Activated CD4-positive, alpha-beta T cell treated with anti-CD3 and anti-CD28 coated beads, Interleukin-2, amount 10 ng/mL, durations not matched to agents 7 days and 5 days (primary cell): Measurements from ENCODE around the gene TRAPPC8. TPM values are rescaled to one million over a fixed set of nuclear protein-coding genes. Genes with fewer than 3 reads are reported as not detected.
"Not testable (repeated sequence)": the region's sequence is repeated elsewhere in the genome, so short reads cannot be mapped to it uniquely, and the experiment has no call there.

Experiments used
- CTCF ChIA-PET: fragments of 350-600 bp; sonication (Branson Sonifier 250); formaldehyde crosslinking; loops from one replicate; lab custom pipeline; 2021; ENCODE audit warnings: antibody characterized with exemption; lab: Charles Lee
- POLR2A ChIA-PET: fragments of 350-600 bp; sonication (Branson Sonifier 250); formaldehyde crosslinking; loops from one replicate; lab custom pipeline; 2021; ENCODE audit warnings: antibody characterized with exemption; lab: Charles Lee
- DNase-seq: peaks from one replicate; pipeline ENCODE4 v3.0.0-alpha.2; 2020
- H3K27ac Mint-ChIP-seq: one replicate; pipeline ENCODE4 v1.8.0; 2021; ENCODE audit warnings: mild to moderate bottlenecking, moderate library complexity, mixed read lengths
- H3K27me3 Mint-ChIP-seq: one replicate; pipeline ENCODE4 v1.8.0; 2021; ENCODE audit warnings: mixed read lengths
- H3K36me3 Mint-ChIP-seq: one replicate; pipeline ENCODE4 v1.8.0; 2021; ENCODE audit warnings: low read depth, mixed read lengths
- H3K4me1 Mint-ChIP-seq: one replicate; pipeline ENCODE4 v1.8.0; 2021; ENCODE audit warnings: mixed read lengths
- H3K4me3 Mint-ChIP-seq: one replicate; pipeline ENCODE4 v1.8.0; 2021; ENCODE audit warnings: mild to moderate bottlenecking, moderate library complexity, mixed read lengths
- H3K9me3 Mint-ChIP-seq: one replicate; pipeline ENCODE4 v1.8.0; 2021; ENCODE audit warnings: mixed read lengths
- total RNA-seq, 2 experiments: library from RNA; stranded (reverse); gene quantifications; one replicate each; pipeline ENCODE4 v1.2.3, GENCODE V29; 2021

The TRAPPC8 gene
- total RNA-seq, 2 experiments from 2014 or later: 38.7 to 45.9 TPM

GRCh38 chr18:31826673-31827325 is 116.1 kb downstream of the TRAPPC8 start:
- H3K27me3 Mint-ChIP-seq, H3K4me3 Mint-ChIP-seq, H3K27ac Mint-ChIP-seq, POLR2A ChIA-PET, CTCF ChIA-PET, H3K9me3 Mint-ChIP-seq, DNase-seq, H3K4me1 Mint-ChIP-seq: not testable (repeated sequence)
- H3K36me3 Mint-ChIP-seq: peaks cover 27% of the 10 kb centered on the region

- CTCF ChIA-PET: no interaction called here
- POLR2A ChIA-PET: no interaction called here
These were observed 117.2 kb downstream of the TRAPPC8 start for GRCh38 chr18:31825772-31826171.

DNA sequence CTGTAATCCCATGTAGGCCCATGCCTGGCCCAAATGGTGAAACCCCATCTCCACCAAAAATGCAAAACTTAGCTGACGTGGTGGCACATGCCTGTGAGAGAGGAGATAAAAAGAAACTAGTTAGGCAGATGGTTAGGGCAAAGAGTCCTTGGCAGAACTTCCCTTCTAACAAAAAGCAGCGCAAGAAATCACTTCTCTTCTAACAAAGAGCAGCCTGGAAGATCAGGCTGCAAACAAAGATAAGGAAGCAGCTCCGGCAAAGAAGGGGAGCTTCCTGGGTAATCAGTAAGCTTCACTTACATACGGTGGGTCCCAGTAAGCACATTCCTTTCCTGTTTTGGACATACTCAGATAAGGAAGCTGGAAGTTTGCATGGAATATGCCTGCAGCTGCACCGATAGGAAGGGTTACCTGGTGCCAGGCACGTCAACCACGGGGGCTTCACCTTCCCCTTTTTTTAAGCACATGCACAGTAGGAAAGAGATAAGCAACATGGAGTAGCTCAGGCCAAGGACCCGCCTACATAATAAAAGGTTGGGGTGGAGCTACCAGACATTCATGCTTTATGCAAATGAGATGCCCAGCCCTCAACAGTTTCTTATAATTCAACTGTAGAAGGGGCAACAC is 121.3 kb downstream of the TRAPPC8 start:
- DNase-seq: no peak
- ChIA-PET CTCF (interaction anchor here (0.6 kb wide), 1 partner anchor 112 kb away, joined by 3 read pairs; no protein-coding TSS in a partner anchor), POLR2A (no interaction called here)
- no peaks in the 10 kb centered on the region for H3K9me3 Mint-ChIP-seq
- no peak overlapping the region for H3K27ac Mint-ChIP-seq
- H3K36me3 Mint-ChIP-seq: no peaks in the 10 kb centered on the region
- H3K4me1 Mint-ChIP-seq: no peaks in the 10 kb centered on the region
- H3K27me3 Mint-ChIP-seq: peaks cover 6% of the 10 kb centered on the region
- H3K4me3 Mint-ChIP-seq: no peak overlapping the region

More at GRCh38 chr18:31825772-31826171, 117.2 kb downstream of the TRAPPC8 start:
- Mint-ChIP-seq H3K36me3 (peaks cover 27% of the 10 kb centered on the region), H3K27me3 (no peaks in the 10 kb centered on the region), H3K9me3 (no peaks in the 10 kb centered on the region), H3K4me1 (no peaks in the 10 kb centered on the region), H3K4me3 (no peak overlapping the region), H3K27ac (no peak overlapping the region)
- no peak for DNase-seq

DNA sequence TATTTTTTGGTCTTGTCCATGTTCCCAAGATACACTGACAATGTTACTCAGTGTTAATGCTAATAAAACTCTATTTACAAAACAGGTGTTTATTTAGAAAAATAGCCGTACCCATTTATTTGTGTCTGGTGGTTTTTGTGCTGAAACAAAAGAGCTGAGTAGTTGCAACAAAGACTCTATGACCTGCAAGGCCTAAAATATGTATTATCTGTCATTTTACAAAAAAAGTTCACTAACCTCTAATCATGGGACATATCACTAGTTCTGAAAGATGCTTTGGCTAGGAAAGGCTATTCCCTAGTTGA is 123.1 kb downstream of the TRAPPC8 start:
- Mint-ChIP-seq H3K4me1 (no peaks in the 10 kb centered on the region), H3K9me3 (no peaks in the 10 kb centered on the region), H3K36me3 (no peaks in the 10 kb centered on the region), H3K27me3 (peaks cover 6% of the 10 kb centered on the region), H3K4me3 (no peak overlapping the region), H3K27ac (no peak overlapping the region)
- POLR2A ChIA-PET: no interaction called here
- DNase-seq: no peak
- CTCF ChIA-PET: no interaction called here

GRCh38 chr18:31819106-31819924 is 123.6 kb downstream of the TRAPPC8 start:
- H3K27ac Mint-ChIP-seq: no peak overlapping the region
- DNase-seq: peak; percentile 29
- ChIA-PET CTCF (no interaction called here), POLR2A (no interaction called here)
- no peaks in the 10 kb centered on the region for H3K36me3 Mint-ChIP-seq
- peaks cover 6% of the 10 kb centered on the region for H3K27me3 Mint-ChIP-seq
- H3K4me1 Mint-ChIP-seq: no peaks in the 10 kb centered on the region
- H3K9me3 Mint-ChIP-seq: no peaks in the 10 kb centered on the region
- no peak overlapping the region for H3K4me3 Mint-ChIP-seq

GRCh38 chr18:31814132-31814531 is 128.8 kb downstream of the TRAPPC8 start:
- POLR2A ChIA-PET: no interaction called here
- DNase-seq: no peak
- CTCF ChIA-PET: no interaction called here
- Mint-ChIP-seq H3K4me3 (no peak overlapping the region), H3K27me3 (peaks cover 4% of the 10 kb centered on the region), H3K36me3 (no peaks in the 10 kb centered on the region), H3K27ac (no peak overlapping the region), H3K4me1 (no peaks in the 10 kb centered on the region), H3K9me3 (no peaks in the 10 kb centered on the region)

DNA sequence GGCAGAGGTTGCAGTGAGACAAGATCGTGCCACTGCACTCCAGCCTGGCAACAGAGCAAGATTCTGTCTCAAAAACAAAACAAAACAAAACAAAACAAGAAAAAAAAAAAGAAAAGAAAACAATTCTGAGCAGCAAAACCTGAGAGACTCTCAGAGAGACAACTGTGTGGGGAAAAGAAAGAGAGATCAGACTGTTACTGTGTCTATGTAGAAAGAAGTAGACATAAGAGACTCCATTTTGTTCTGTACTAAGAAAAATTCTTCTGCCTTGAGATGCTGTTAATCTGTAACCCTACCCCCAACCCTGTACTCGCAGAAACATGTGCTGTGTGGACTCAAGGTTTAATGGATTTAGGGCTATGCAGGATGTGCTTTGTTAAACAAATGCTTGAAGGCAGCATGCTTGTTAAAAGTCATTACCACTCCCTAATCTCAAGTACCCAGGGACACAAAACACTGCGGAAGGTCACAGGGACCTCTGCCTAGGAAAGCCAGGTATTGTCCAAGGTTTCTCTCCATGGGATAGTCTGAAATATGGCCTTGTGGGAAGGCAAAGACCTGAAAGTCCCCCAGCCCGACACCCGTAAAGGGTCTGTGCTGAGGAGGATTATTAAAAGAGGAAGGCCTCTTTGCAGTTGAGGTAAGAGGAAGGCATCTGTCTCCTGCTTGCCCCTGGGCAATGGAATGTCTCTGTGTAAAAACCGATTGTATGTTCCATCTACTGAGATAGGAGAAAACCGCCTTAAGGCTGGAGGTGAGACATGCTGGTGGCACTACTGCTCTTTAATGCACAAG is 132.4 kb downstream of the TRAPPC8 start:
- CTCF ChIA-PET, H3K4me3 Mint-ChIP-seq, H3K4me1 Mint-ChIP-seq, H3K27ac Mint-ChIP-seq, H3K36me3 Mint-ChIP-seq, POLR2A ChIA-PET, H3K27me3 Mint-ChIP-seq, DNase-seq, H3K9me3 Mint-ChIP-seq: not testable (repeated sequence)

- H3K27me3 Mint-ChIP-seq, H3K36me3 Mint-ChIP-seq, DNase-seq, H3K9me3 Mint-ChIP-seq, H3K4me1 Mint-ChIP-seq, CTCF ChIA-PET, H3K27ac Mint-ChIP-seq, POLR2A ChIA-PET, H3K4me3 Mint-ChIP-seq: not testable (repeated sequence)
These were observed 133.9 kb downstream of the TRAPPC8 start for GRCh38 chr18:31809049-31809448.

- ChIA-PET CTCF (no interaction called here), POLR2A (no interaction called here)
- no peaks in the 10 kb centered on the region for H3K36me3 Mint-ChIP-seq
- no peak overlapping the region for H3K27ac Mint-ChIP-seq
- no peaks in the 10 kb centered on the region for H3K9me3 Mint-ChIP-seq
- no peak for DNase-seq
- H3K27me3 Mint-ChIP-seq: no peaks in the 10 kb centered on the region
- no peaks in the 10 kb centered on the region for H3K4me1 Mint-ChIP-seq
- no peak overlapping the region for H3K4me3 Mint-ChIP-seq
These were observed 141.8 kb downstream of the TRAPPC8 start for GRCh38 chr18:31801078-31801477.

DNA sequence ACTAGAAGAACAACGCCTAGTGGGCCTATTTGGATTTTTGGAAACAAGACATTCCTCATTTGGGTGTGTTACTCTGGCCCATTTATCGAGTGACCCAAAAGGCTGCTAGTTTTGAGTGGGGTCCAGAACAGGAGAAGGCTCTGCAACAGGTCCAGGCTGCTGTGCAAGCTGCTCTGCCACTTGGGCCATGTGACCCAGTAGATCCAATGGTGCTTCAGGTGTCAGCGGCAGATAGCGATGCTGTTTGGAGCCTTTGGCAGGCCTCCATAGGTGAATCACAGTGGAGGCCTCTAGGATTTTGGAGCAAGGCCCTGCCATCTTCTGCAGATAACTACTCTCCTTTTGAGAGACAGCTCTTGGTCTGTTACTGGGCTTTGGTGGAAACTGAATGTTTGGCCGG is 143.7 kb downstream of the TRAPPC8 start:
- H3K27me3 Mint-ChIP-seq, H3K4me3 Mint-ChIP-seq, CTCF ChIA-PET, H3K9me3 Mint-ChIP-seq, DNase-seq, H3K27ac Mint-ChIP-seq, H3K36me3 Mint-ChIP-seq, H3K4me1 Mint-ChIP-seq, POLR2A ChIA-PET: not testable (repeated sequence)

GRCh38 chr18:31798399-31798798 is 144.5 kb downstream of the TRAPPC8 start:
- CTCF ChIA-PET: no interaction called here
- Mint-ChIP-seq H3K36me3 (no peaks in the 10 kb centered on the region), H3K9me3 (no peaks in the 10 kb centered on the region)

DNA sequence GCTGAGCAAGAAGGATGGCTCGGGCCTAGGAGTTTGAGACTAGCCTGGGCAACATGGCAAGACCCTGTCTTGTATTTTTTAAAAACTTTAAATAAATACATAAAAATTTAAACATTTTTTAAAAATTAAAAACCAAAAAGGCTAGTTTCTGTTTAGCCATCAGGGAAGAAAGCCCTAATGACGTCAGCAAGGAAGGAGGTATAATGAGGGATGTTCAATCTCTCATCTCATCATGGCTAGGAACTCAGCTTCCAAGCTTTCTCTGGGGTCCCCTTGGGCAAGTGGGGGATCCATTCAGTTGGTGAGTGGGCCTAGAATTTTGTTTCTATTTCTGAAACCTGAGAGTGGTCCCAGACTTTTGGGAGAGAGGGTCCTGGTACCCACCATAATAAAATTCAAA is 147.2 kb downstream of the TRAPPC8 start:
- no peaks in the 10 kb centered on the region for H3K36me3 Mint-ChIP-seq
- no peaks in the 10 kb centered on the region for H3K9me3 Mint-ChIP-seq
- no peak for DNase-seq
- H3K4me3 Mint-ChIP-seq: no peak overlapping the region
- H3K27me3 Mint-ChIP-seq: no peaks in the 10 kb centered on the region
- ChIA-PET CTCF (no interaction called here), POLR2A (no interaction called here)
- H3K27ac Mint-ChIP-seq: no peak overlapping the region
- H3K4me1 Mint-ChIP-seq: no peaks in the 10 kb centered on the region

More at GRCh38 chr18:31798399-31798798, 144.5 kb downstream of the TRAPPC8 start:
- no peak overlapping the region for H3K27ac Mint-ChIP-seq
- POLR2A ChIA-PET: no interaction called here
- no peak overlapping the region for H3K4me3 Mint-ChIP-seq
- H3K4me1 Mint-ChIP-seq: no peaks in the 10 kb centered on the region
- no peak for DNase-seq
- no peaks in the 10 kb centered on the region for H3K27me3 Mint-ChIP-seq

DNA sequence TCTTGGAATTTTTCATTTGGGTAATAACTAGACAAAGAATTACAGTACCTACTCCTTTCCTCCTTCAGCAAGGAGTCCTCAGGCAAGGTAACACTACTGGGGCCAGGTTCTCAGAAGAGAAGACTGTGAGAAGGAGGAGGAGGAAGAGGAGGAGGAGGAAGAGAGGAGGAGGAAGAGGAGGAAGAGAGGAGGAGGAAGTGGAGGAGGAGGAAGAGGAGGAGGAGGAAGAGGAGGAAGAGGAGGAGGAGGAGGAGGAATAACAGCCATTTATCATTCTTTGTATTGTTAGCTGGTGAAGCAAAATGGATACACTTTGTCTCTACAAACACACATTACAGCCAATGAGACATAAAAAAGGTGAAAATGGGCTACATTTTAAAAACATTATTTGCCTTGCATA is 149.4 kb downstream of the TRAPPC8 start:
- H3K27me3 Mint-ChIP-seq: no peaks in the 10 kb centered on the region

More for the DNA sequence above, 149.4 kb downstream of the TRAPPC8 start:
- Mint-ChIP-seq H3K9me3 (no peaks in the 10 kb centered on the region), H3K27ac (no peak overlapping the region), H3K4me1 (no peaks in the 10 kb centered on the region), H3K36me3 (no peaks in the 10 kb centered on the region), H3K4me3 (no peak overlapping the region)
- ChIA-PET CTCF (no interaction called here), POLR2A (no interaction called here)
- no peak for DNase-seq
